H1 (cell line): ENCODE measurements around the gene TDRD9. TPM values are rescaled to one million over a fixed set of nuclear protein-coding genes. Genes with fewer than 3 reads are reported as not detected.

Source experiments
- CTCF ChIA-PET: fragments of 300-600 bp; sonication (Branson Sonifier 250); formaldehyde crosslinking; loops from one replicate; lab custom pipeline; 2021; ENCODE audit not compliant: partially characterized antibody; lab: Charles Lee
- POLR2A ChIA-PET: fragments of 300-600 bp; sonication (Branson Sonifier 250); formaldehyde crosslinking; loops from one replicate; lab custom pipeline; 2021; ENCODE audit warnings: inconsistent platforms; ENCODE audit not compliant: partially characterized antibody; lab: Charles Lee
- DNase-seq, 2 experiments: peaks; one replicate each; pipeline versions ENCODE4 v3.0.0 to v3.0.0-alpha.2; 2010 to 2022; ENCODE audit warnings: low spot score in 2 of 2, low read depth in 1 of 2, mixed read lengths in 1 of 2
- FAIRE-seq: peaks from 2 replicates; lab custom pipeline; 2011; peaks lifted over from hg19 to GRCh38; lab: Jason Lieb, UNC
- H2AFZ ChIP-seq: 2 replicates; pipeline ENCODE4 v1.8.1; 2012; ENCODE audit warnings: low read length, inconsistent platforms
- H2AK5ac ChIP-seq: 2 replicates; pipeline ENCODE4 v1.6.1; 2013; ENCODE audit warnings: low read depth, low read length
- H2BK120ac ChIP-seq: replicated peaks from 2 replicates; pipeline ENCODE3; 2013; ENCODE audit warnings: low read depth, low read length, inconsistent platforms
- H2BK12ac ChIP-seq: 2 replicates; pipeline ENCODE4 v1.6.1; 2013; ENCODE audit warnings: low read depth, low read length
- H2BK15ac ChIP-seq: 2 replicates; pipeline ENCODE4 v1.6.1; 2013; ENCODE audit warnings: low read length
- H2BK20ac ChIP-seq: 2 replicates; pipeline ENCODE4 v1.6.1; 2013; ENCODE audit warnings: low read length
- H2BK5ac ChIP-seq: 2 replicates; pipeline ENCODE4 v1.6.1; 2013; ENCODE audit warnings: low read depth, low read length
- H3K14ac ChIP-seq: 2 replicates; pipeline ENCODE4 v1.6.1; 2013; ENCODE audit warnings: inconsistent platforms; ENCODE audit not compliant: insufficient read length
- H3K18ac ChIP-seq: 2 replicates; pipeline ENCODE4 v1.6.1; 2013; ENCODE audit warnings: low read length; ENCODE audit errors: extremely low read depth
- H3K23ac ChIP-seq: 2 replicates; pipeline ENCODE4 v1.6.1; 2013; ENCODE audit warnings: inconsistent platforms; ENCODE audit not compliant: insufficient read length
- H3K23me2 ChIP-seq: 2 replicates; pipeline ENCODE4 v1.6.1; 2013; ENCODE audit warnings: low read depth, low read length
- H3K27ac ChIP-seq: 2 replicates; pipeline ENCODE4 v1.6.1; 2011; ENCODE audit warnings: low read depth, low read length, inconsistent platforms
- H3K27me3 ChIP-seq, 4 experiments: replicated peaks in 1 of 4; 1 replicate in 1 of 4; 2 replicates in 3 of 4; pipeline versions ENCODE4 v1.6.1 to v1.8.1; 2011 to 2013; ENCODE audit warnings: low read length in 3 of 4, mild to moderate bottlenecking in 3 of 4, inconsistent platforms in 2 of 4, mixed read lengths in 2 of 4, moderate library complexity in 1 of 4; ENCODE audit not compliant: control insufficient read depth in 3 of 4, insufficient read depth in 3 of 4; ENCODE audit errors: extremely low read depth in 1 of 4
- H3K36me3 ChIP-seq, 4 experiments: 2 replicates each; pipeline versions ENCODE4 v1.6.1 to v1.8.1; 2011 to 2013; ENCODE audit warnings: mild to moderate bottlenecking in 4 of 4, low read length in 3 of 4, moderate library complexity in 2 of 4, control low read depth in 1 of 4, inconsistent platforms in 1 of 4; ENCODE audit not compliant: insufficient read depth in 4 of 4, control insufficient read depth in 2 of 4
- H3K4ac ChIP-seq: replicated peaks from 2 replicates; pipeline ENCODE3; 2013; ENCODE audit warnings: low read length, low read depth, mixed read lengths, inconsistent platforms; ENCODE audit not compliant: insufficient read length
- H3K4me1 ChIP-seq, 4 experiments: replicated peaks in 1 of 4; 1 replicate in 1 of 4; 2 replicates in 3 of 4; pipeline versions ENCODE4 v1.6.1 to v1.8.1; 2011 to 2013; ENCODE audit warnings: low read length in 3 of 4, inconsistent platforms in 2 of 4, mixed read lengths in 1 of 4; ENCODE audit not compliant: insufficient read depth in 4 of 4, control insufficient read depth in 3 of 4
- H3K4me2 ChIP-seq, 2 experiments: 2 replicates each; pipeline versions ENCODE4 v1.6.1 to v1.8.1; 2011 to 2013; ENCODE audit warnings: low read depth in 2 of 2, low read length in 2 of 2, control low read depth in 1 of 2, inconsistent platforms in 1 of 2, mild to moderate bottlenecking in 1 of 2; ENCODE audit not compliant: insufficient read depth in 1 of 2
- H3K4me3 ChIP-seq, 4 experiments: fragments of 200-600, 300-600 bp in 1 of 4; sonication (generic), shearing (Covaris generic), sonication (Bioruptor Twin) in 1 of 4; 2 replicates each; pipeline versions ENCODE4 v1.5.1 to v1.8.1; 2011 to 2016; ENCODE audit warnings: low read length in 4 of 4, low read depth in 3 of 4, control low read depth in 2 of 4, inconsistent platforms in 2 of 4, mild to moderate bottlenecking in 2 of 4, mixed read lengths in 1 of 4, moderate library complexity in 1 of 4; ENCODE audit not compliant: insufficient read depth in 2 of 4; ENCODE audit errors: extremely low read depth in 1 of 4
- H3K56ac ChIP-seq: replicated peaks from 2 replicates; pipeline ENCODE3; 2013; ENCODE audit warnings: low read depth, mild to moderate bottlenecking, mixed read lengths, low read length, inconsistent platforms; ENCODE audit not compliant: insufficient read length
- H3K79me1 ChIP-seq: 2 replicates; pipeline ENCODE4 v1.6.1; 2013; ENCODE audit warnings: low read depth, low read length, control low read depth
- H3K79me2 ChIP-seq, 2 experiments: 2 replicates each; pipeline versions ENCODE4 v1.6.1 to v1.8.1; 2012 to 2013; ENCODE audit warnings: low read length in 2 of 2, mild to moderate bottlenecking in 2 of 2, inconsistent platforms in 1 of 2; ENCODE audit not compliant: insufficient read depth in 2 of 2, control insufficient read depth in 1 of 2
- H3K9ac ChIP-seq, 4 experiments: replicated peaks in 1 of 4; 1 replicate in 1 of 4; 2 replicates in 3 of 4; pipeline versions ENCODE4 v1.6.1 to v1.8.1; 2011 to 2013; ENCODE audit warnings: low read depth in 3 of 4, low read length in 3 of 4, control low read depth in 2 of 4, mild to moderate bottlenecking in 2 of 4, moderate library complexity in 2 of 4, inconsistent platforms in 1 of 4; ENCODE audit errors: extremely low read depth in 1 of 4
- H3K9me3 ChIP-seq, 2 experiments: 2 replicates each; pipeline versions ENCODE4 v1.6.1 to v1.8.1; 2012 to 2013; ENCODE audit warnings: mild to moderate bottlenecking in 2 of 2, moderate library complexity in 2 of 2, control low read depth in 1 of 2, inconsistent platforms in 1 of 2, low read depth in 1 of 2, low read length in 1 of 2, mixed read lengths in 1 of 2; ENCODE audit not compliant: insufficient read depth in 2 of 2
- H4K20me1 ChIP-seq, 2 experiments: replicated peaks in 1 of 2; 2 replicates each; pipeline versions ENCODE3 to v1.8.1; 2011 to 2013; ENCODE audit warnings: inconsistent platforms in 2 of 2, low read length in 2 of 2, mild to moderate bottlenecking in 1 of 2; ENCODE audit not compliant: insufficient read depth in 2 of 2, control insufficient read depth in 1 of 2
- H4K5ac ChIP-seq: 2 replicates; pipeline ENCODE4 v1.6.1; 2013; ENCODE audit warnings: low read length, low read depth, mixed read lengths, inconsistent platforms; ENCODE audit not compliant: insufficient read length
- H4K8ac ChIP-seq: 2 replicates; pipeline ENCODE4 v1.8.0; 2013; ENCODE audit warnings: mild to moderate bottlenecking, moderate library complexity, low read length, inconsistent platforms; ENCODE audit not compliant: insufficient read depth; ENCODE audit errors: extremely low read depth
- H4K91ac ChIP-seq: replicated peaks from 2 replicates; pipeline ENCODE3; 2013; ENCODE audit warnings: low read length, mixed read lengths, inconsistent platforms; ENCODE audit not compliant: insufficient read length
- ATF2 ChIP-seq: IDR thresholded peaks from 2 replicates; pipeline ENCODE4 v1.6.1; 2012; ENCODE audit warnings: low read length, inconsistent platforms
- BCL11A ChIP-seq, 2 experiments: IDR thresholded peaks; one replicate each; pipeline ENCODE4 v1.6.1; 2011; ENCODE audit warnings: low read depth in 2 of 2, low read length in 2 of 2, mild to moderate bottlenecking in 2 of 2
- CREB1 ChIP-seq: IDR thresholded peaks from 2 replicates; pipeline ENCODE4 v1.6.1; 2012; ENCODE audit warnings: inconsistent platforms
- EP300 ChIP-seq, 2 experiments: IDR thresholded peaks; 1 replicate in 1 of 2; 2 replicates in 1 of 2; pipeline ENCODE4 v1.6.1; 2011 to 2012; ENCODE audit warnings: low read depth in 2 of 2, low read length in 2 of 2, mild to moderate bottlenecking in 2 of 2, borderline replicate concordance in 1 of 2, inconsistent platforms in 1 of 2, moderate library complexity in 1 of 2
- GABPA ChIP-seq: IDR thresholded peaks from 2 replicates; pipeline ENCODE4 v1.6.1; 2011; ENCODE audit warnings: mild to moderate bottlenecking, low read length, moderate library complexity, borderline replicate concordance; ENCODE audit not compliant: insufficient read depth
- KDM5A ChIP-seq: fragments of 200-600 bp; IDR thresholded peaks from 2 replicates; pipeline ENCODE4 v1.7.1; 2012; ENCODE audit warnings: mild to moderate bottlenecking, low read length, inconsistent platforms, mixed read lengths
- POU5F1 ChIP-seq: IDR thresholded peaks from 2 replicates; pipeline ENCODE4 v1.6.1; 2011; ENCODE audit warnings: low read depth, mild to moderate bottlenecking, low read length, moderate library complexity
- SP1 ChIP-seq: IDR thresholded peaks from 2 replicates; pipeline ENCODE4 v1.6.1; 2011; ENCODE audit warnings: low read depth, low read length
- WGBS, 2 experiments: shearing (Covaris generic) in 1 of 2; methylation state at CpG; one replicate each; pipeline versions ENCODE4 v1.1.6 to v1.1.7; 2013 to 2015; ENCODE audit warnings: low lambda C conversion rate in 2 of 2, mixed read lengths in 2 of 2, inconsistent platforms in 1 of 2, low coverage in 1 of 2, missing lambda C conversion rate in 1 of 2; ENCODE audit not compliant: insufficient replicate concordance in 2 of 2, insufficient coverage in 1 of 2, insufficient read length in 1 of 2; ENCODE audit errors: extremely low coverage in 1 of 2, missing lambda C conversion rate in 1 of 2; 5-methylcytosine and 5-hydroxymethylcytosine counted together
- polyA plus RNA-seq, 7 experiments: library from polyadenylated mRNA; depleted of rRNA in 3 of 7; stranded (reverse) in 5 of 7; unstranded in 2 of 7; fragments of >200 nt in 5 of 7; fragments of 200-250 nt in 2 of 7; gene quantifications; 1 replicate in 5 of 7; 2 replicates in 1 of 7; 4 replicates in 1 of 7; pipeline versions ENCODE4 v1.2.1 to v1.2.3, GENCODE V29; 2011 to 2013; ENCODE audit warnings: missing spikeins in 2 of 7, mixed read lengths in 2 of 7
- total RNA-seq: library from RNA; stranded (reverse); fragmentation: NEBNext Ultra II Directional; extraction: Animal tissue kit (Norgen Biotek cat#: 25700); gene quantifications from 2 replicates; pipeline ENCODE4 v1.2.1, GENCODE V29; 2021

Gene TDRD9
- total and polyA plus RNA-seq, 2 of the 8 experiments (the other 6 are each of a cell fraction or from before 2014, with no cell fraction given), result not detected

GRCh38 chr14:104025534-104025933, 97.3 kb downstream of the TDRD9 start:
- Histone ChIP-seq H3K79me1 (no peaks in the 10 kb centered on the region), H3K9ac (no peak overlapping the region), H3K36me3 (no peaks in the 10 kb centered on the region), H3K4me3 (no peak overlapping the region), H2BK12ac (no peak overlapping the region), H3K27ac (no peak overlapping the region), H2BK120ac (no peak overlapping the region), H3K56ac (no peak overlapping the region), H2BK15ac (no peak overlapping the region), H3K79me2 (no peaks in the 10 kb centered on the region), H3K4me2 (no peak overlapping the region), H3K4me1 (no peaks in the 10 kb centered on the region), H2AFZ (no peak overlapping the region), H3K14ac (no peak overlapping the region), H2BK5ac (no peak overlapping the region), H3K18ac (no peak overlapping the region), H3K9me3 (no peaks in the 10 kb centered on the region), H3K4ac (no peak overlapping the region), H3K27me3 (no peaks in the 10 kb centered on the region), H2AK5ac (no peak overlapping the region), H4K8ac (no peak overlapping the region), H4K91ac (no peak overlapping the region), H3K23me2 (no peaks in the 10 kb centered on the region), H4K5ac (no peak overlapping the region), H4K20me1 (no peaks in the 10 kb centered on the region), H2BK20ac (no peak overlapping the region), H3K23ac (no peak overlapping the region)
- WGBS, 2 experiments, result 82% methylated on average over 3 of the region's 3 CpGs; no CpG with 5 or more reads in 1 of the 2 experiments
- no peak for FAIRE-seq
- ChIA-PET CTCF (interaction anchor here (0.5 to 3.2 kb wide), 9 partner anchors 10 to 417 kb away, joined by 3 to 20 read pairs (median 4); no protein-coding TSS in a partner anchor), POLR2A (interaction anchor here (1.6 kb wide), 1 partner anchor 9 kb away, joined by 4 read pairs; no protein-coding TSS in a partner anchor)
- DNase-seq, result no peak
- TF ChIP-seq POU5F1 (no peak), KDM5A (no peak), GABPA (no peak), BCL11A (IDR thresholded peaks at IDR 0.05; ENCODE audit: low read depth in 2 of 2, low read length in 2 of 2) (no peak), SP1 (no peak), EP300 (IDR thresholded peaks at IDR 0.05; ENCODE audit: borderline replicate concordance in 1 of 2, low read depth in 2 of 2, low read length in 2 of 2) (no peak), CREB1 (no peak), ATF2 (no peak)
